HAP-1 (cell line): ENCODE data around the gene CAMK1D.
A peak's percentile ranks its signal among the peaks of the same experiment; 100 is the strongest.
"Not testable (repeated sequence)": the region's sequence is repeated elsewhere in the genome, so short reads cannot be mapped to it uniquely, and the experiment has no call there.

ENCODE experiments used
- DNase-seq, 2 experiments: peaks; one replicate each; pipeline ENCODE4 v3.0.0-alpha.2; 2016 to 2020; ENCODE audit warnings: low spot score in 2 of 2
- H3K27me3 ChIP-seq: fragments of 250-450 bp; sonication (Bioruptor Pico); 2 replicates; pipeline ENCODE4 v1.5.1; 2020; ENCODE audit warnings: low read depth, mild to moderate bottlenecking, moderate library complexity
- H3K36me3 ChIP-seq: fragments of 250-450 bp; sonication (Bioruptor Pico); replicated peaks from 2 replicates; pipeline ENCODE4 v1.5.1; 2020; ENCODE audit warnings: mild to moderate bottlenecking
- H3K4me1 ChIP-seq: fragments of 250-450 bp; sonication (Bioruptor Pico); 2 replicates; pipeline ENCODE4 v1.5.1; 2020; ENCODE audit warnings: mild to moderate bottlenecking
- H3K4me3 ChIP-seq: fragments of 250-450 bp; sonication (Bioruptor Pico); 2 replicates; pipeline ENCODE4 v1.5.1; 2020; ENCODE audit warnings: mild to moderate bottlenecking, moderate library complexity
- H3K9me3 ChIP-seq: fragments of 250-450 bp; sonication (Bioruptor Pico); 2 replicates; pipeline ENCODE4 v1.5.1; 2020; ENCODE audit warnings: mild to moderate bottlenecking, moderate library complexity
- in situ Hi-C: fragments of 300-500 bp; cut with MboI; formaldehyde crosslinking; loops from 3 replicates; pipeline ENCODE4 v1.14.3; 2020; ENCODE audit warnings: low sequenced_read_pairs, inconsistent platforms, mixed read lengths

CAMK1D gene

GRCh38 chr10:12709000-12709401 lies 359.7 kb downstream of the CAMK1D start:
- DNase-seq = no peak
- Histone ChIP-seq H3K4me1 (no peaks in the 10 kb centered on the region), H3K4me3 (no peak overlapping the region), H3K27me3 (no peaks in the 10 kb centered on the region), H3K36me3 (no peaks in the 10 kb centered on the region), H3K9me3 (no peaks in the 10 kb centered on the region)
- in situ Hi-C loops = loop anchor here (25.0 kb wide), 1 partner anchor 353 kb away; no protein-coding TSS in a partner anchor

DNA sequence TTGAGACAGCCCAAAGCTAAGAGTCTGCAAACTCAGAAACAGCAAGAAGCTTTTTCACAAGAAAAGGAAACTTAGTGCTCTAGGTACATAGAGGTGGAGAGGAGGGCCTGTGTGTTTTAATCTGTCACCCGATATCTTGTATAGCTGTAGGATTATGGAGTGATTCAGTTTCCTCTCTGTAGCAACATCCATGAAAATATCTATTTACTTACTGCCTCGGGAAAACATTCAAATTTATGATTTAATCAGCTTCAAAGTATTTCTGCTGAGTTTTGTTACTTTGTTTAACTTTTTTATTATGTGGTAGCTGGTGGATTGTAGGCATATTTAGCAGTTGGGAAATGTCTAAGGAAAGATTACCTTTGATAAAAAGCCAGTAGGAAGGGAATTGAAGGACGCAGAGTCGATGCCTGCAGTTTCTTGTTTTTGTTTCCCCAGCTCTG lies 360.2 kb downstream of the CAMK1D start:
- H3K4me1 ChIP-seq = no peaks in the 10 kb centered on the region
- H3K36me3 ChIP-seq = no peaks in the 10 kb centered on the region
- in situ Hi-C loops = loop anchor here (25.0 kb wide), 1 partner anchor 353 kb away; no protein-coding TSS in a partner anchor
- no peaks in the 10 kb centered on the region for H3K9me3 ChIP-seq
- no peak overlapping the region for H3K4me3 ChIP-seq
- no peaks in the 10 kb centered on the region for H3K27me3 ChIP-seq
- no peak for DNase-seq

- Histone ChIP-seq H3K4me3 (no peak overlapping the region), H3K9me3 (no peaks in the 10 kb centered on the region), H3K4me1 (no peaks in the 10 kb centered on the region), H3K36me3 (no peaks in the 10 kb centered on the region), H3K27me3 (no peaks in the 10 kb centered on the region)
- no peak for DNase-seq
- in situ Hi-C loops = loop anchor here (5.0 to 25.0 kb wide), 2 partner anchors 352 to 448 kb away; no protein-coding TSS in a partner anchor
These were observed 360.8 kb downstream of the CAMK1D start for GRCh38 chr10:12710157-12710556.

GRCh38 chr10:12710594-12711349 lies 361.4 kb downstream of the CAMK1D start:
- no peaks in the 10 kb centered on the region for H3K4me1 ChIP-seq
- H3K4me3 ChIP-seq = no peak overlapping the region
- H3K27me3 ChIP-seq = no peaks in the 10 kb centered on the region
- in situ Hi-C loops = loop anchor here (5.0 to 25.0 kb wide), 2 partner anchors 352 to 448 kb away; no protein-coding TSS in a partner anchor
- peak; percentile 76 to 83 for DNase-seq
- H3K36me3 ChIP-seq = no peaks in the 10 kb centered on the region
- H3K9me3 ChIP-seq = no peaks in the 10 kb centered on the region

GRCh38 chr10:12711350-12711708 lies 362.0 kb downstream of the CAMK1D start:
- Histone ChIP-seq H3K36me3 (no peaks in the 10 kb centered on the region), H3K27me3 (no peaks in the 10 kb centered on the region), H3K4me3 (no peak overlapping the region), H3K9me3 (no peaks in the 10 kb centered on the region), H3K4me1 (no peaks in the 10 kb centered on the region)
- in situ Hi-C loops = loop anchor here (5.0 to 25.0 kb wide), 2 partner anchors 351 to 449 kb away; no protein-coding TSS in a partner anchor
- no peak for DNase-seq

GRCh38 chr10:12712293-12712983 lies 363.1 kb downstream of the CAMK1D start:
- no peak overlapping the region for H3K4me3 ChIP-seq
- no peaks in the 10 kb centered on the region for H3K27me3 ChIP-seq
- H3K36me3 ChIP-seq = no peaks in the 10 kb centered on the region
- no peaks in the 10 kb centered on the region for H3K9me3 ChIP-seq
- DNase-seq = no peak
- no peaks in the 10 kb centered on the region for H3K4me1 ChIP-seq
- in situ Hi-C loops = loop anchor here (5.0 to 25.0 kb wide), 2 partner anchors 350 to 450 kb away; no protein-coding TSS in a partner anchor

DNA sequence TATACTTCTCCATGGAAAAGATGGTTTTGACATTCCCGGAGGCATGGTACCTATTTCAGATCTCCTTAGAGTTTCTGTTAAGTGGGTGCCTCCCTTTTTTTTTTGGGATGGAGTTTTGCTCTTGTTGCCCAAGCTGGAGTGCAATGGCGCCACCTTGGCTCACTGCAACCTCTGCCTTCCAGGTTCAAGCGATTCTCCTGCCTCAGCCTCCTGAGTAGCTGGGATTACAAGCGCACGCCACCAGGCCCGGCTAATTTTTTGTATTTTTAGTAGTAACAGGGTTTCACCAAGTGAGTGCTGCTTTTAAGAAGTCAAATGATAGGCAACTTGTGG lies 363.6 kb downstream of the CAMK1D start:
- in situ Hi-C loops = loop anchor here (5.0 to 25.0 kb wide), 2 partner anchors 349 to 451 kb away; no protein-coding TSS in a partner anchor
- not testable (repeated sequence) for H3K27me3 ChIP-seq, DNase-seq, H3K9me3 ChIP-seq, H3K36me3 ChIP-seq, H3K4me1 ChIP-seq, H3K4me3 ChIP-seq

- Histone ChIP-seq H3K4me3 (no peak overlapping the region), H3K9me3 (no peaks in the 10 kb centered on the region; the same call in 1 of the 2 replicates), H3K36me3 (no peaks in the 10 kb centered on the region), H3K27me3 (peaks cover 2% of the 10 kb centered on the region; the same call in 1 of the 2 replicates), H3K4me1 (peaks cover 9% of the 10 kb centered on the region)
- DNase-seq = no peak
- in situ Hi-C loops = loop anchor here (25.0 kb wide), 1 partner anchor 346 kb away; no protein-coding TSS in a partner anchor
These were observed 366.7 kb downstream of the CAMK1D start for GRCh38 chr10:12716042-12716441.

- DNase-seq = no peak
These were observed 368.8 kb downstream of the CAMK1D start for GRCh38 chr10:12717981-12718707.

GRCh38 chr10:12719365-12719764 lies 370.0 kb downstream of the CAMK1D start:
- no peak for DNase-seq
- no peak overlapping the region for H3K4me3 ChIP-seq
- H3K9me3 ChIP-seq = no peaks in the 10 kb centered on the region; the same call in 1 of the 2 replicates
- peaks cover 2% of the 10 kb centered on the region; the same call in 1 of the 2 replicates for H3K27me3 ChIP-seq
- H3K36me3 ChIP-seq = no peaks in the 10 kb centered on the region
- in situ Hi-C loops = loop anchor here (25.0 kb wide), 1 partner anchor 343 kb away; no protein-coding TSS in a partner anchor
- H3K4me1 ChIP-seq = peaks cover 11% of the 10 kb centered on the region

More at GRCh38 chr10:12717981-12718707, 368.8 kb downstream of the CAMK1D start:
- Histone ChIP-seq H3K4me1 (peaks cover 11% of the 10 kb centered on the region), H3K27me3 (peaks cover 2% of the 10 kb centered on the region; the same call in 1 of the 2 replicates), H3K9me3 (no peaks in the 10 kb centered on the region; the same call in 1 of the 2 replicates), H3K4me3 (no peak overlapping the region), H3K36me3 (no peaks in the 10 kb centered on the region)
- in situ Hi-C loops = loop anchor here (25.0 kb wide), 1 partner anchor 344 kb away; no protein-coding TSS in a partner anchor

GRCh38 chr10:12720217-12720981 lies 371.1 kb downstream of the CAMK1D start:
- no peaks in the 10 kb centered on the region; the same call in 1 of the 2 replicates for H3K9me3 ChIP-seq
- DNase-seq = peak; percentile 86 to 89
- peaks cover 2% of the 10 kb centered on the region; the same call in 1 of the 2 replicates for H3K27me3 ChIP-seq
- H3K4me1 ChIP-seq = peaks cover 11% of the 10 kb centered on the region
- in situ Hi-C loops = loop anchor here (25.0 kb wide), 1 partner anchor 342 kb away; no protein-coding TSS in a partner anchor
- H3K36me3 ChIP-seq = no peaks in the 10 kb centered on the region
- H3K4me3 ChIP-seq = no peak overlapping the region

DNA sequence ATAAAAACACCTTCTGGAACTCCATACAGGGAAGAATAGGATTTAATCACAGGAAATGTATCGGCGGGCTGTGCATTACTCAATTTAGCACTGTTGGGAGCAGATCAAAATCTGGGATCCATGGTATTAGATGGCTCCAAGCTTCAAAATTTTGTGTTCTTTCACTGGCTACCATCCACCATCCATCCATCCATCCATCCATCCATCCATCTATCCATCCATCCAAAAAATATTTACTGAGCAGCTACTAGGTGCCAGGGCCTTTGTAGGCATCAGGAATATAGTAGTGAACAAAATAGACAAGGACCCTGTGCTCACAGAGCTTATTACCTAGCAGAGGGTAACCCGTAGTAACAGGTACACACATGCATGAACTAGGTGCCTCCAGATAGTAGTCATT lies 372.0 kb downstream of the CAMK1D start:
- Histone ChIP-seq H3K4me3 (no peak overlapping the region), H3K27me3 (peaks cover 2% of the 10 kb centered on the region; the same call in 1 of the 2 replicates), H3K36me3 (no peaks in the 10 kb centered on the region), H3K9me3 (no peaks in the 10 kb centered on the region; the same call in 1 of the 2 replicates), H3K4me1 (peaks cover 11% of the 10 kb centered on the region)
- in situ Hi-C loops = loop anchor here (25.0 kb wide), 1 partner anchor 341 kb away; no protein-coding TSS in a partner anchor
- DNase-seq = no peak
